HCT116 (cell line): ENCODE measurements around the gene POLD2. TPM values are rescaled to one million over a fixed set of nuclear protein-coding genes. Genes with fewer than 3 reads are reported as not detected.

Source experiments
- ATAC-seq: fragments of 200-7000 bp; cut with Tn5 transposase; 2 replicates; pipeline ENCODE4 v1.9.1; 2020; ENCODE audit warnings: mild to moderate bottlenecking, moderate library complexity
- BruUV-seq: library from RNA; stranded (reverse); fragments of 400-500 nt; replicated peaks from 2 replicates; lab custom pipeline; 2021; lab: Mats Ljungman, UMichigan
- CTCF ChIA-PET: fragments of 300-600 bp; sonication (Branson Sonifier 250); formaldehyde crosslinking; loops from one replicate; lab custom pipeline; 2021; ENCODE audit warnings: antibody characterized with exemption; lab: Charles Lee
- POLR2A ChIA-PET: fragments of 300-600, 350-600 bp; sonication (Branson Sonifier 250); formaldehyde crosslinking; loops from one replicate; lab custom pipeline; 2021; ENCODE audit warnings: antibody characterized with exemption; lab: Charles Lee
- RAD21 ChIA-PET, 2 experiments: fragments of 300-600 bp; sonication (Branson Sonifier 250); formaldehyde crosslinking; loops; one replicate each; lab custom pipeline; 2023; ENCODE audit warnings: low total read pairs in 2 of 2; ENCODE audit not compliant: uncharacterized antibody in 2 of 2, unreplicated experiment in 2 of 2, low non-redundant PET in 1 of 2; lab: Charles Lee
- DNase-seq: peaks from one replicate; pipeline ENCODE4 v3.0.0-alpha.2; 2010; ENCODE audit warnings: low read depth, low spot score
- H2AFZ ChIP-seq: fragments of 200-600 bp; shearing (Covaris generic), sonication (generic); 2 replicates; pipeline ENCODE4 v1.6.1; 2017; ENCODE audit warnings: low read depth, mixed run types, mixed read lengths, antibody characterized with exemption, low read length; ENCODE audit not compliant: poor library complexity, severe bottlenecking
- H3K27ac ChIP-seq: 2 replicates; pipeline ENCODE4 v1.5.1; 2012; ENCODE audit warnings: low read depth, low read length
- H3K27me3 ChIP-seq: fragments of 200-600 bp; sonication (generic); 2 replicates; pipeline ENCODE4 v1.6.1; 2016; ENCODE audit warnings: mixed run types, low read length, mixed read lengths; ENCODE audit not compliant: insufficient read depth
- H3K36me3 ChIP-seq, 2 experiments: fragments of 200-500 bp in 1 of 2; fragments of 200-600 bp in 1 of 2; sonication (Bioruptor generic) in 1 of 2; sonication (generic) in 1 of 2; 2 replicates each; pipeline versions ENCODE4 v1.5.1 to v1.6.1; 2014 to 2016; ENCODE audit warnings: low read length in 2 of 2, inconsistent platforms in 1 of 2, mixed read lengths in 1 of 2, mixed run types in 1 of 2; ENCODE audit not compliant: insufficient read depth in 2 of 2, control insufficient read depth in 1 of 2
- H3K4me1 ChIP-seq, 2 experiments: fragments of 200-600 bp in 1 of 2; sonication (generic) in 1 of 2; 2 replicates each; pipeline versions ENCODE4 v1.5.1 to v1.6.1; 2012 to 2017; ENCODE audit warnings: low read length in 2 of 2, inconsistent platforms in 1 of 2, mild to moderate bottlenecking in 1 of 2, mixed read lengths in 1 of 2, mixed run types in 1 of 2, moderate library complexity in 1 of 2; ENCODE audit not compliant: insufficient read depth in 2 of 2, control insufficient read depth in 1 of 2
- H3K4me2 ChIP-seq: fragments of 200-600 bp; sonication (generic); 2 replicates; pipeline ENCODE4 v1.6.1; 2017; ENCODE audit warnings: mixed run types, low read length, mixed read lengths
- H3K4me3 ChIP-seq, 2 experiments: fragments of 200-600 bp in 1 of 2; sonication (generic) in 1 of 2; replicated peaks in 1 of 2; 2 replicates each; pipeline ENCODE4 v1.5.1; 2011 to 2016; ENCODE audit warnings: low read length in 2 of 2, control low read depth in 1 of 2, low read depth in 1 of 2, mild to moderate bottlenecking in 1 of 2, mixed read lengths in 1 of 2, mixed run types in 1 of 2
- H3K79me2 ChIP-seq: fragments of 200-600 bp; sonication (generic); 2 replicates; pipeline ENCODE4 v1.6.1; 2017; ENCODE audit warnings: mild to moderate bottlenecking, mixed run types, low read length, moderate library complexity, mixed read lengths; ENCODE audit not compliant: insufficient read depth
- H3K9ac ChIP-seq: fragments of 200-600 bp; sonication (generic); 2 replicates; pipeline ENCODE4 v1.6.1; 2016; ENCODE audit warnings: low read length, mixed read lengths
- H3K9me2 ChIP-seq: fragments of 200-600 bp; sonication (generic), shearing (Covaris generic); 2 replicates; pipeline ENCODE4 v1.6.1; 2017; ENCODE audit warnings: mixed run types, mild to moderate bottlenecking, moderate library complexity; ENCODE audit not compliant: insufficient read depth
- H3K9me3 ChIP-seq, 2 experiments: fragments of 200-500 bp in 1 of 2; fragments of 200-600 bp in 1 of 2; sonication (Bioruptor generic) in 1 of 2; sonication (generic) in 1 of 2; 2 replicates each; pipeline ENCODE4 v1.6.1; 2014 to 2017; ENCODE audit warnings: low read length in 2 of 2, mixed read lengths in 2 of 2, inconsistent platforms in 1 of 2, low read depth in 1 of 2, mild to moderate bottlenecking in 1 of 2, mixed run types in 1 of 2, moderate library complexity in 1 of 2; ENCODE audit not compliant: control insufficient read depth in 1 of 2, insufficient read depth in 1 of 2
- H4K20me1 ChIP-seq: fragments of 200-600 bp; sonication (generic), shearing (Covaris generic); 2 replicates; pipeline ENCODE4 v1.6.1; 2017; ENCODE audit warnings: mixed run types, mild to moderate bottlenecking, moderate library complexity; ENCODE audit not compliant: insufficient read depth
- CBX3 ChIP-seq: IDR thresholded peaks from 2 replicates; pipeline ENCODE4 v1.6.1; 2012; ENCODE audit warnings: low read depth
- EZH2phosphoT487 ChIP-seq: fragments of 200-600 bp; IDR thresholded peaks from 2 replicates; pipeline ENCODE4 v1.6.1; 2018; ENCODE audit warnings: antibody characterized with exemption, borderline replicate concordance
- MAX ChIP-seq: IDR thresholded peaks from 2 replicates; pipeline ENCODE4 v1.6.1; 2012
- POLR2A ChIP-seq: IDR thresholded peaks from 2 replicates; pipeline ENCODE4 v1.7.0; 2011; ENCODE audit warnings: borderline replicate concordance; ENCODE audit not compliant: insufficient read depth, insufficient read length; ENCODE audit errors: extremely low read depth
- POLR2AphosphoS5 ChIP-seq: IDR thresholded peaks from 2 replicates; pipeline ENCODE4 v1.6.1; 2011; ENCODE audit warnings: mild to moderate bottlenecking, low read depth, low read length, moderate library complexity
- RAD21 ChIP-seq: IDR thresholded peaks from 2 replicates; pipeline ENCODE4 v1.6.1; 2012; ENCODE audit warnings: low read depth, mild to moderate bottlenecking
- SIN3A ChIP-seq: IDR thresholded peaks from 2 replicates; pipeline ENCODE4 v1.6.1; 2012; ENCODE audit warnings: low read depth
- YY1 ChIP-seq: IDR thresholded peaks from 2 replicates; pipeline ENCODE4 v1.6.1; 2011; ENCODE audit warnings: low read length, low read depth, moderate library complexity, mild to moderate bottlenecking; ENCODE audit not compliant: insufficient replicate concordance; ENCODE audit errors: extremely low read depth
- ZFX ChIP-seq: fragments of 450-650 bp; IDR thresholded peaks from 2 replicates; pipeline ENCODE4 v1.6.1; 2017
- intact Hi-C: fragments of 100-400 bp; cut with micrococcal nuclease; formaldehyde crosslinking; loops from 2 replicates; pipeline ENCODE4 v1.10.0; 2022
- total RNA-seq: library from RNA; stranded (reverse); gene quantifications from one replicate; pipeline ENCODE4 v1.2.1, GENCODE V29; 2021; ENCODE audit not compliant: unreplicated experiment
- TF ChIP-seq, protein P1 (sequence below): IDR thresholded peaks from 2 replicates; pipeline ENCODE4 v1.6.1; 2012; ENCODE audit warnings: low read depth
- TF ChIP-seq, protein P2 (sequence below): IDR thresholded peaks from 2 replicates; pipeline ENCODE4 v1.6.1; 2012

Gene POLD2
- total RNA-seq, 1 experiment from 2014 or later = 237 TPM

GRCh38 chr7:44142028-44142427, 18.7 kb upstream of the POLD2 start:
- Histone ChIP-seq H2AFZ (no peak overlapping the region), H3K4me1 (no peaks in the 10 kb centered on the region), H3K4me3 (no peak overlapping the region), H3K9me3 (no peaks in the 10 kb centered on the region), H3K9me2 (no peaks in the 10 kb centered on the region), H3K27me3 (no peaks in the 10 kb centered on the region), H4K20me1 (no peaks in the 10 kb centered on the region)
- no peak for DNase-seq
- POLR2A ChIA-PET = no interaction called here
- TF ChIP-seq, protein P1, sequence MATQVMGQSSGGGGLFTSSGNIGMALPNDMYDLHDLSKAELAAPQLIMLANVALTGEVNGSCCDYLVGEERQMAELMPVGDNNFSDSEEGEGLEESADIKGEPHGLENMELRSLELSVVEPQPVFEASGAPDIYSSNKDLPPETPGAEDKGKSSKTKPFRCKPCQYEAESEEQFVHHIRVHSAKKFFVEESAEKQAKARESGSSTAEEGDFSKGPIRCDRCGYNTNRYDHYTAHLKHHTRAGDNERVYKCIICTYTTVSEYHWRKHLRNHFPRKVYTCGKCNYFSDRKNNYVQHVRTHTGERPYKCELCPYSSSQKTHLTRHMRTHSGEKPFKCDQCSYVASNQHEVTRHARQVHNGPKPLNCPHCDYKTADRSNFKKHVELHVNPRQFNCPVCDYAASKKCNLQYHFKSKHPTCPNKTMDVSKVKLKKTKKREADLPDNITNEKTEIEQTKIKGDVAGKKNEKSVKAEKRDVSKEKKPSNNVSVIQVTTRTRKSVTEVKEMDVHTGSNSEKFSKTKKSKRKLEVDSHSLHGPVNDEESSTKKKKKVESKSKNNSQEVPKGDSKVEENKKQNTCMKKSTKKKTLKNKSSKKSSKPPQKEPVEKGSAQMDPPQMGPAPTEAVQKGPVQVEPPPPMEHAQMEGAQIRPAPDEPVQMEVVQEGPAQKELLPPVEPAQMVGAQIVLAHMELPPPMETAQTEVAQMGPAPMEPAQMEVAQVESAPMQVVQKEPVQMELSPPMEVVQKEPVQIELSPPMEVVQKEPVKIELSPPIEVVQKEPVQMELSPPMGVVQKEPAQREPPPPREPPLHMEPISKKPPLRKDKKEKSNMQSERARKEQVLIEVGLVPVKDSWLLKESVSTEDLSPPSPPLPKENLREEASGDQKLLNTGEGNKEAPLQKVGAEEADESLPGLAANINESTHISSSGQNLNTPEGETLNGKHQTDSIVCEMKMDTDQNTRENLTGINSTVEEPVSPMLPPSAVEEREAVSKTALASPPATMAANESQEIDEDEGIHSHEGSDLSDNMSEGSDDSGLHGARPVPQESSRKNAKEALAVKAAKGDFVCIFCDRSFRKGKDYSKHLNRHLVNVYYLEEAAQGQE = no peak
- no peak for TF ChIP-seq EZH2phosphoT487
- TF ChIP-seq POLR2A = no peak
- no peak for TF ChIP-seq POLR2AphosphoS5
- TF ChIP-seq MAX = no peak
- no peak for TF ChIP-seq SIN3A
- TF ChIP-seq ZFX = no peak
- TF ChIP-seq, protein P2, sequence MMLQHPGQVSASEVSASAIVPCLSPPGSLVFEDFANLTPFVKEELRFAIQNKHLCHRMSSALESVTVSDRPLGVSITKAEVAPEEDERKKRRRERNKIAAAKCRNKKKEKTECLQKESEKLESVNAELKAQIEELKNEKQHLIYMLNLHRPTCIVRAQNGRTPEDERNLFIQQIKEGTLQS = no peak
- no peak for TF ChIP-seq YY1
- no peak for TF ChIP-seq RAD21
- TF ChIP-seq CBX3 = no peak
- TF ChIP-seq, all 23 proteins: peak for 0
- H3K36me3 ChIP-seq = no peaks in the 10 kb centered on the region
- CTCF ChIA-PET = interaction anchor here (0.7 kb wide), 1 partner anchor 54 kb away, joined by 3 read pairs; no protein-coding TSS in a partner anchor
- no peak for ATAC-seq
- no TSS peak for BruUV-seq
- H3K27ac ChIP-seq = no peak overlapping the region
- intact Hi-C loops = no loop called here
- no peaks in the 10 kb centered on the region for H3K79me2 ChIP-seq
- no peak overlapping the region for H3K9ac ChIP-seq
- H3K4me2 ChIP-seq = no peak overlapping the region
- RAD21 ChIA-PET = no interaction called here
